Muscle layer of colon (tissue), 2 donors: ENCODE measurements around the gene SARS2.

Experiments
- H3K27ac ChIP-seq: one replicate; pipeline ENCODE4 v1.7.0; 2013; ENCODE audit warnings: low read depth, mild to moderate bottlenecking, low read length, moderate library complexity
- H3K27me3 ChIP-seq, 2 donors: one replicate each; pipeline ENCODE4 v1.7.0; 2013; ENCODE audit warnings: low read length in 2 of 2, mild to moderate bottlenecking in 2 of 2; ENCODE audit not compliant: insufficient read depth in 2 of 2, control insufficient read depth in 1 of 2
- H3K36me3 ChIP-seq: one replicate; pipeline ENCODE4 v1.7.0; 2013; ENCODE audit warnings: mild to moderate bottlenecking, low read length; ENCODE audit not compliant: insufficient read depth
- H3K4me1 ChIP-seq: one replicate; pipeline ENCODE4 v1.7.0; 2013; ENCODE audit warnings: mild to moderate bottlenecking, low read length; ENCODE audit not compliant: insufficient read depth
- H3K4me3 ChIP-seq, 2 donors: one replicate each; pipeline ENCODE4 v1.7.0; 2013; ENCODE audit warnings: low read length in 2 of 2, low read depth in 1 of 2, mild to moderate bottlenecking in 1 of 2, moderate library complexity in 1 of 2
- H3K9ac ChIP-seq: one replicate; pipeline ENCODE4 v1.7.0; 2013; ENCODE audit warnings: low read length
- H3K9me3 ChIP-seq: one replicate; pipeline ENCODE4 v1.7.0; 2013; ENCODE audit warnings: mild to moderate bottlenecking, low read length
- donor health status: abdominal sarcoma.
- donor health status: Adenocarcinoma of cecum.

SARS2 gene

GRCh38 chr19:38911388-38912001, 19.1 kb downstream of the SARS2 start:
- no peak overlapping the region for H3K4me3 ChIP-seq
- H3K27me3 ChIP-seq, result peaks cover 0 to 11% of the 10 kb centered on the region in 2 donors
- no peak overlapping the region for H3K27ac ChIP-seq
- H3K36me3 ChIP-seq, result peaks cover 15% of the 10 kb centered on the region
- no peaks in the 10 kb centered on the region for H3K9me3 ChIP-seq
- no peaks in the 10 kb centered on the region for H3K4me1 ChIP-seq
- H3K9ac ChIP-seq, result no peak overlapping the region

GRCh38 chr19:38910488-38910887, 20.1 kb downstream of the SARS2 start:
- Histone ChIP-seq H3K36me3 (peaks cover 19% of the 10 kb centered on the region), H3K27me3 (peaks cover 0 to 11% of the 10 kb centered on the region in 2 donors), H3K27ac (no peak overlapping the region), H3K4me3 (no peak overlapping the region), H3K9me3 (no peaks in the 10 kb centered on the region), H3K9ac (no peak overlapping the region), H3K4me1 (no peaks in the 10 kb centered on the region)

- Histone ChIP-seq H3K36me3 (peaks cover 26% of the 10 kb centered on the region), H3K27ac (no peak overlapping the region), H3K9ac (no peak overlapping the region)
These were observed 21.7 kb downstream of the SARS2 start for GRCh38 chr19:38908911-38909310.

GRCh38 chr19:38907670-38908069, 22.9 kb downstream of the SARS2 start:
- Histone ChIP-seq H3K4me1 (no peaks in the 10 kb centered on the region), H3K27ac (no peak overlapping the region), H3K27me3 (peaks cover 0 to 11% of the 10 kb centered on the region in 2 donors), H3K9me3 (no peaks in the 10 kb centered on the region), H3K36me3 (peaks cover 26% of the 10 kb centered on the region), H3K4me3 (no peak overlapping the region), H3K9ac (no peak overlapping the region)

More at GRCh38 chr19:38908911-38909310, 21.7 kb downstream of the SARS2 start:
- H3K4me3 ChIP-seq, result no peak overlapping the region
- no peaks in the 10 kb centered on the region for H3K4me1 ChIP-seq
- H3K9me3 ChIP-seq, result no peaks in the 10 kb centered on the region
- peaks cover 0 to 11% of the 10 kb centered on the region in 2 donors for H3K27me3 ChIP-seq

DNA sequence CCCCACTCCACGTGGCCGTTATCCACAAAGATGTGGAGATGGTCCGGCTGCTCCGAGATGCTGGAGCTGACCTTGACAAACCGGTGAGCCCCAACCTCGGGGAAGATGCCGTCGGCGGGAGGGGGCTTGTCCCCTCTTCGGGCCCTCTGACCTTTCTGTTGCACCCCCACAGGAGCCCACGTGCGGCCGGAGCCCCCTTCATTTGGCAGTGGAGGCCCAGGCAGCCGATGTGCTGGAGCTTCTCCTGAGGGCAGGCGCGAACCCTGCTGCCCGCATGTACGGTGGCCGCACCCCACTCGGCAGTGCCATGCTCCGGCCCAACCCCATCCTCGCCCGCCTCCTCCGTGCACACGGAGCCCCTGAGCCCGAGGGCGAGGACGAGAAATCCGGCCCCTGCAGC, 23.3 kb downstream of the SARS2 start:
- H3K27me3 ChIP-seq, result peaks cover 0 to 11% of the 10 kb centered on the region in 2 donors
- H3K9me3 ChIP-seq, result no peaks in the 10 kb centered on the region
- no peak overlapping the region for H3K9ac ChIP-seq
- H3K27ac ChIP-seq, result no peak overlapping the region
- H3K4me3 ChIP-seq, result no peak overlapping the region
- H3K36me3 ChIP-seq, result peaks cover 26% of the 10 kb centered on the region
- no peaks in the 10 kb centered on the region for H3K4me1 ChIP-seq

GRCh38 chr19:38905620-38906019, 24.9 kb downstream of the SARS2 start:
- Histone ChIP-seq H3K27ac (no peak overlapping the region), H3K4me1 (peaks cover 3% of the 10 kb centered on the region), H3K4me3 (no peak overlapping the region), H3K27me3 (no peaks in the 10 kb centered on the region), H3K36me3 (peaks cover 26% of the 10 kb centered on the region), H3K9me3 (no peaks in the 10 kb centered on the region), H3K9ac (no peak overlapping the region)

- H3K9ac ChIP-seq, result no peak overlapping the region
- H3K9me3 ChIP-seq, result no peaks in the 10 kb centered on the region
- H3K4me1 ChIP-seq, result peaks cover 9% of the 10 kb centered on the region
- no peaks in the 10 kb centered on the region for H3K27me3 ChIP-seq
- H3K27ac ChIP-seq, result no peak overlapping the region
- H3K36me3 ChIP-seq, result peaks cover 26% of the 10 kb centered on the region
- no peak overlapping the region for H3K4me3 ChIP-seq
These were observed 25.7 kb downstream of the SARS2 start for GRCh38 chr19:38904581-38905539.

DNA sequence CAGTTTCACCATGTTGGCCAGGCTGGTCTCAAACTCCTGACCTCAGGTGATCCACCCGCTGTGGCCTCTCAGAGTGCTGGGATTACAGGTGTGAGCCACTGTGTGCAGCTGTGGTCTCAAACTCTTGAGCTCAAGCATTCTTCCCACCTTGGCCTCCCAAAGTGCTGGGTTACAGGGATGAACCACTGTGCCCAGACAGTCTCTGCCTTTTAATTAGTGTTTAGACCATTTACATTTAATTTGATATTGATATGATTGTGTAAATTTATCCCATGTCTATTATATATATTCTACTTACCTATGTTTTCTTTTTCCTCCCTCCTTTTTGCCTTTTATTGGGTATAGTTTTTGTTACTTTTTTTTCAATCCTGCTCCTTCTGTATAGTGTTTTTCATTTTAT, 28.9 kb downstream of the SARS2 start:
- Histone ChIP-seq H3K4me3 (no peak overlapping the region), H3K4me1 (peaks cover 27% of the 10 kb centered on the region), H3K27ac (no peak overlapping the region), H3K36me3 (peaks cover 13% of the 10 kb centered on the region), H3K27me3 (no peaks in the 10 kb centered on the region), H3K9ac (no peak overlapping the region), H3K9me3 (no peaks in the 10 kb centered on the region)

DNA sequence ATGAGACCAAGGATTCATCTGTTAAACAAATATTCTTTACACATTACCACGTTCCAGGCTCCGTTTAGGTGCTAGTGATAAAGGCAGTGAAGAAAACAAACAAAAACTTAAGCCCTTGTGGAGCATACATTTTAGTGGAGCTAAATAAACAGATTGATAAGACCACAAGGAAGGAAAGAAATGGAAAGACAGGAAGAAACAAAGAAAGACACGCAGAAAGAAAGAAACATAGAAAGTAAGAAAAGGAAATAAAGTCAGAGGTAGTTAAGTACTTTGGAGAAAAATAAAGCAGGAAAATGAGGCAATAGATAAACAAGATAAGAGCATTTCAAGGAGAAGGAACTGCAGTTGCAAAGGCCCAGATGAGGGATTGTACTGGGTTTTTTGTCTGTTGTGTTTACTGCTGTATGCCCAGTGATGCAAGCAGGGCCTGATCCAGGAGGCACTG, 29.8 kb downstream of the SARS2 start:
- H3K9me3 ChIP-seq, result no peaks in the 10 kb centered on the region
- no peak overlapping the region for H3K27ac ChIP-seq
- H3K27me3 ChIP-seq, result no peaks in the 10 kb centered on the region
- peaks cover 10% of the 10 kb centered on the region for H3K36me3 ChIP-seq
- peak overlapping the region; percentile 87 for H3K9ac ChIP-seq
- peak overlapping the region; percentile 9 to 88 for H3K4me3 ChIP-seq
- peaks cover 31% of the 10 kb centered on the region for H3K4me1 ChIP-seq

GRCh38 chr19:38900202-38900629, 30.3 kb downstream of the SARS2 start:
- Histone ChIP-seq H3K27ac (peak overlapping the region; percentile 85), H3K4me1 (peaks cover 31% of the 10 kb centered on the region), H3K36me3 (peaks cover 5% of the 10 kb centered on the region), H3K27me3 (no peaks in the 10 kb centered on the region), H3K9me3 (no peaks in the 10 kb centered on the region), H3K9ac (peak overlapping the region; percentile 87), H3K4me3 (peak overlapping the region; percentile 87 to 88)

DNA sequence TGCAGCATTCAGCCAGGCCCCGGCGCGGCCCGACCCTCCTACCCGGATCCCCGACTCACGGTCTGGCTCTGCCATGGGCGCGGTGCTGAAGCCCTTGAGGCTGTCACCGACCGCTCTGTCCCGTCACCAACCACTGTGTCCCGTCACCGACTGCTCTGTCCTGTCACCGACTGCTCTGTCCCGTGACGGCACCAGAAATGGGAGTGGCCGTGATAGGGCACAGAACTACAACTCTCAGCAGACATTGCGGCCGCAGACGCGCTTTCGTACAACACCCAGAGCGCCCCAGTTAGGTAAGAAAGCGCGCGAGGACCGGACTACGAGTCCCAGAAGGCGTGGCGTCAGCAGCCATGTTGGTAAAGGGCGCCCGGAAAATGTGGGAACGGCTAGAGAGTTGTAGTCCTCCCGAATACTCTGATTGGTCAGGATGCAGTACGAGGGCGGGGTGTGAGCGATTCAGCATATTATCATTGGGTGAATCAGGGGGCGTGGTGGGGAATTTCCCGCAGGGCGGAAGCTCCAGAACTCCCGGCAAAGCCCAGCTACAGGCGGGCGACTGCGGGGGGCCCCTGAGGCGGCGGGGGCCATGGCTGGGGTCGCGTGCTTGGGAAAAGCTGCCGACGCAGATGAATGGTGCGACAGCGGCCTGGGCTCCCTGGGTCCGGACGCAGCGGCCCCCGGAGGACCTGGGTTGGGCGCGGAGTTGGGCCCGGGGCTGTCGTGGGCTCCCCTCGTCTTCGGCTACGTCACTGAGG, 30.9 kb downstream of the SARS2 start, which contains the start of the genes NFKBIB and SIRT2:
TSS of gene NFKBIB (plus strand) at position 523 of the 755 bp plus-strand sequence. CDS start at position 587, 64 bp downstream.
TSS of gene SIRT2 (minus strand) at position 172 of the 755 bp plus-strand sequence. CDS start at position 75, 97 bp downstream.
- no peaks in the 10 kb centered on the region for H3K9me3 ChIP-seq
- H3K4me3 ChIP-seq, result peak within 1 kb of the TSS; percentile 88 to 97
- H3K27me3 ChIP-seq, result no peaks in the 10 kb centered on the region
- peak within 1 kb of the TSS; percentile 87 for H3K9ac ChIP-seq
- peak within 1 kb of the TSS; percentile 85 for H3K27ac ChIP-seq
- H3K4me1 ChIP-seq, result peaks cover 31% of the 10 kb centered on the region
- H3K36me3 ChIP-seq, result no peaks in the 10 kb centered on the region
